Activated CD8-positive, alpha-beta memory T cell treated with anti-CD3 and anti-CD28 coated beads for 48 hours (primary cell): Measurements from ENCODE around the gene KBTBD4.
A peak's percentile ranks its signal among the peaks of the same experiment; 100 is the strongest.
"Not testable (repeated sequence)": the region's sequence is repeated elsewhere in the genome, so short reads cannot be mapped to it uniquely, and the experiment has no call there.

ENCODE experiments used
- DNase-seq, 3 experiments: peaks; one replicate each; pipeline ENCODE4 v3.0.0-alpha.2; 2020; ENCODE audit warnings: low read depth in 2 of 3, low spot score in 2 of 3

Gene KBTBD4

GRCh38 chr11:47589977-47590861, 11.4 kb upstream of the KBTBD4 start:
- DNase-seq = no peak

- no peak for DNase-seq
Measured at GRCh38 chr11:47589584-47589976, 10.8 kb upstream of the KBTBD4 start.

- no peak for DNase-seq
Measured at GRCh38 chr11:47589118-47589517, 10.3 kb upstream of the KBTBD4 start.

DNA sequence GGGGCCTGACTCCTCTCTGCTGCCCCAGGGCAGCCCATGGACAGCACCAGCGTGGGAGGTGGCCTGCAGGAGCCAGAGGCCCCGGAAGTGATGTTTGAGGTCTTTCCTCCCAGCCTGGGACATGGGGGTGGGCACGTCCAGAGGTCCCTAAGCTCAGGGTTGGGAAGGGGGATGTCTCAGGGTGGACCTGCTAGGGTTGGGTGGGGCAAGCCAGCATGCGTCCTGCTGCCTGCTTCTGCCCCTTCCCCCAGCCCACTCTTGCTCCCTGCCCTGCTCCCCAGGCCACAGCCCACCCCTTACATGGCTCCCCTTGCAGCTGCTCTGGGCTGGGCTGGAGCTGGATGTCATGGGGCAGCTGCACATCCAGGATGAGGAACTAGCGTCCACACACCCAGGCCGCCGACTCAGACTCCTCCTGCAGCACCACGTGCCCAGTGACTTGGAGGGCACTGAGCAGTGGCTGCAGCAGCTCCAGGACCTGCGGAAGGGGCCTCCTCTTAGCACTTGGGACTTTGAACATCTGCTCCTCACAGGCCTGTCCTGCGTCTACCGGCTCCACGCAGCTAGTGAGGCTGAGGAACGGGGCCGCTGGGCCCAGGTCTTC, 9.1 kb upstream of the KBTBD4 start:
- no peak for DNase-seq

DNA sequence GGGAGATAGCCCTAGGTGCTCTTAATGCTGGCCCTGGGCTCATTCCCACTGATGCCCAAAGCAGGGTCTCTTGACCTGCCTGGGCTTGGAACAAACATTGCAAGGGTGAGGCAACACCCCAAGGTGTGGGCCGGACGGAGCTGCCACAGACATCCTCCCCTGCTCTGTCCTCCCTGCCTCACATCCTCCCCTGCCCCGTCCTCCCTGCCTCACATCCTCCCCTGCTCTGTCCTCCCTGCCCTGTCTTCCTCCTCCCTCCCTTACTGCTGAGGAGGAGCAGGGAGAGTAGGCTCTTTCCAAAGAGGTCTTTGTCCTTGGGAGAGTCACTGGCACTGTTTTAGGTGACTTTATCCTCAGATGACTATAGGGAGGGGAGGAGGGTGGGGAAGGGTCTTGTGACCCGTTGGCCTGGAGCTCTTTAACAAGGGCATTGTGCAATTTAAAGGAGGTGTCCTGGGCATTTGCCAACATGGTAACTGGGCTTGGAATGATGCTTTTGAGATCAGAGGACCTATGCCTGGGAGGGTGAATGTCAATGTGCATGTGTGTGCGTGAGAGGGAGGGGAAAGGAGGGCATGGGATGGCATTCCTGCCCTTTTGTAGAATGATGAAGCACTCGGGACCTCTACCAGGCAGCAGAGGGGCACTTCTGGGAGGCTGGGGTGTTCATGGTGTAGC, 8.4 kb upstream of the KBTBD4 start:
- no peak for DNase-seq

- DNase-seq = no peak
Measured at GRCh38 chr11:47586098-47586855, 7.5 kb upstream of the KBTBD4 start, which contains the start of gene FAM180B. FAM180B (plus strand) TSS chr11:47586678; CDS start chr11:47586769, 91 bp downstream.

GRCh38 chr11:47583844-47584243, 5.1 kb upstream of the KBTBD4 start:
- no peak for DNase-seq

GRCh38 chr11:47577460-47578041, 1.2 kb downstream of the KBTBD4 start:
- DNase-seq = no peak

- DNase-seq = no peak
Measured at GRCh38 chr11:47573321-47573720, 5.4 kb downstream of the KBTBD4 start.

DNA sequence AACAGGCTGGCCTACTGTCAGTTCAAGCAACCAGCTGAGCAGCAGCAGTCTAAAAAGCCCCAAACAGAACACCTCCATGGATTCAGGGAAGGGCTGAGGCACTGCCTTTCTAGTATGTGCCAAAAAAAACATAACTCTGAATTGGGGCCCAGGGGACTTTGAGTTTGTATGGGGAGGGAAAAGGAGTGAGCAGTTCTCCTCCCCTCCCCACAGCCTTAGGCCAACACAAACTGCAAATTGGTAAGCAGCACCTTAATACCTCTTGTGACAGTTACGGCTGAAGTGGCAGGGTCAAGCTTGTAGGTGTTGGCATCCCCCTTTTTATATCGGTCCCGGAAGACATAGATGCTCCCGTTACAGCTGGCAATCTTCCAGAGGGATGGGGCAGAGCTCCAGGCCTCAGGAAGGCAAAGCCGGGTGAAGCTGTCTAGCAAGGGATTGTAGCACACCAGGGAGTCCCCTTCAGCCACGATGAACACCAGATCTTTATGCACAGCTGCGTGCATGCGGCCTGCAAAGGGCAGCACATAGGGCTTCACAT, 6.0 kb downstream of the KBTBD4 start:
- no peak for DNase-seq

GRCh38 chr11:47571895-47572294, 6.9 kb downstream of the KBTBD4 start:
- DNase-seq = no peak

- DNase-seq = no peak
Measured at GRCh38 chr11:47571357-47571729, 7.4 kb downstream of the KBTBD4 start.

- no peak for DNase-seq
Measured at GRCh38 chr11:47570651-47571356, 8.0 kb downstream of the KBTBD4 start.

DNA sequence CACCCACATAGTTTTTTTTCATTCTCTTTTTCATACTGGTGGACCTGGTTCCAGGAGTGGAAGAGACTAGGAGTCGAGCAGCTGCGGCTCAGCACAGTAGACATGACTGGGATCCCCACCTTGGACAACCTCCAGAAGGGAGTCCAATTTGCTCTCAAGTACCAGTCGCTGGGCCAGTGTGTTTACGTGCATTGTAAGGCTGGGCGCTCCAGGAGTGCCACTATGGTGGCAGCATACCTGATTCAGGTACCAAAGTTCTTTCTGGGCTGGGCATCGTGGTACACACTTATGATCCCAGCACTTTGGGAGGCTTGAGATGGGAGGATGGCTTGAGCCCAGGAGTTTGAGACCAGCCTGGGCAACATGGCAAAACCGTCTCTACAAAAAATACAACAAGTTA, 9.1 kb downstream of the KBTBD4 start:
- DNase-seq = no peak

- no peak for DNase-seq
Measured at GRCh38 chr11:47566149-47566698, 12.5 kb downstream of the KBTBD4 start.

- peak; percentile 49 to 54 (median 51) for DNase-seq
Measured at GRCh38 chr11:47565340-47566148, 13.2 kb downstream of the KBTBD4 start, which contains the start of gene PTPMT1. PTPMT1 (plus strand) TSS chr11:47565599; CDS start chr11:47565623, 24 bp downstream.

- DNase-seq = no peak
Measured at GRCh38 chr11:47564933-47565339, 13.8 kb downstream of the KBTBD4 start.

DNA sequence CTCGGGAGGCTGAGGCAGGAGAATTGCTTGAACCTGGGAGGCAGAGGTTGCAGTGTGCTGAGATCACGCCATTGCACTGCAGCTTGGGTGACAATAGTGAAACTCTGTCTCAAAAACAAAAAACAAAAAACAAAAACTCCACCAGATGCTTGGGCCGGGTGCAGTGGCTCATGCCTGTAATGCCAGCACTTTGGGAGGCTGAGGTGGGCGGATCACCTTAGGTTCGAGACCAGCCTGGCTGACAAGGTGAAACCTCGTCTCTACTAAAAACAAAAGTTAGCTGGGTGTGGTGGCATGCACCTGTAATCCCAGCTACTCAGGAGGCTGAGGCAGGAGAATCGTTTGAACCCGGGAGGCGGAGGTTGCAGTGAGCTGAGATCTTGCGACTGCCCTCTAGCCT, 14.4 kb downstream of the KBTBD4 start:
- DNase-seq = not testable (repeated sequence)

GRCh38 chr11:47562393-47562792, 16.4 kb downstream of the KBTBD4 start:
- DNase-seq = not testable (repeated sequence)
